ENCODE results near the gene SLC25A20.

Gene SLC25A20

GRCh38 chr3:48845170-48845569 is 53.5 kb downstream of the SLC25A20 start:
- Histone ChIP-seq H3K9me2 (replicated peaks; ENCODE audit: low read depth, low read length) (no peaks in the 10 kb centered on the region), H3K4me2 (ENCODE audit: low read depth, low read length, poor library complexity, severe bottlenecking) (peak overlapping the region; percentile 81), H3F3A (ENCODE audit: low read depth) (no peaks in the 10 kb centered on the region), H3K4me1 (ENCODE audit: insufficient read depth, low read length, poor library complexity, severe bottlenecking) (peaks cover 21% of the 10 kb centered on the region), H3K4me3 (ENCODE audit: low read length, poor library complexity, severe bottlenecking) (peak overlapping the region; percentile 33), H3K9ac (ENCODE audit: low read depth, low read length, poor library complexity, severe bottlenecking) (peak overlapping the region; percentile 30), H3K27me3 (ENCODE audit: insufficient read depth, low read length, poor library complexity, severe bottlenecking) (peaks cover 9% of the 10 kb centered on the region), H3K36me3 (ENCODE audit: insufficient read depth, low read length) (no peaks in the 10 kb centered on the region), H2AFZ (ENCODE audit: low read length) (no peak overlapping the region), H4K20me1 (ENCODE audit: insufficient read depth, low read length, poor library complexity, severe bottlenecking) (no peaks in the 10 kb centered on the region), H3K79me2 (ENCODE audit: insufficient read depth, low read length) (peaks cover 9% of the 10 kb centered on the region; the same call in 1 of the 2 replicates), H3K9me3 (ENCODE audit: insufficient read depth, low read depth, low read length) (no peaks in the 10 kb centered on the region)
- no peak for TF ChIP-seq CTCF (conservative IDR thresholded peaks at IDR 0.05; ENCODE audit: low read length)
- TF ChIP-seq EZH2phosphoT487 (IDR thresholded peaks at IDR 0.05; ENCODE audit: borderline replicate concordance) = no peak

GRCh38 chr3:48837163-48837562 is 61.5 kb downstream of the SLC25A20 start:
- Histone ChIP-seq H3K4me3 (ENCODE audit: low read length, poor library complexity, severe bottlenecking) (no peak overlapping the region), H3K79me2 (ENCODE audit: insufficient read depth, low read length) (no peaks in the 10 kb centered on the region), H3K4me2 (ENCODE audit: low read depth, low read length, poor library complexity, severe bottlenecking) (no peak overlapping the region)

GRCh38 chr3:48835650-48836366 is 62.9 kb downstream of the SLC25A20 start:
- peaks cover 6% of the 10 kb centered on the region; the same call in 1 of the 2 replicates for H3K79me2 ChIP-seq (ENCODE audit: insufficient read depth, low read length)
- no peak overlapping the region for H3K4me3 ChIP-seq (ENCODE audit: low read length, poor library complexity, severe bottlenecking)
- no peaks in the 10 kb centered on the region for H4K20me1 ChIP-seq (ENCODE audit: insufficient read depth, low read length, poor library complexity, severe bottlenecking)
- no peaks in the 10 kb centered on the region for H3K27me3 ChIP-seq (ENCODE audit: insufficient read depth, low read length, poor library complexity, severe bottlenecking)
- H3K36me3 ChIP-seq (ENCODE audit: insufficient read depth, low read length) = no peaks in the 10 kb centered on the region
- H3F3A ChIP-seq (ENCODE audit: low read depth) = no peaks in the 10 kb centered on the region
- no peaks in the 10 kb centered on the region for H3K4me1 ChIP-seq (ENCODE audit: insufficient read depth, low read length, poor library complexity, severe bottlenecking)
- no peak overlapping the region for H2AFZ ChIP-seq (ENCODE audit: low read length)
- H3K9ac ChIP-seq (ENCODE audit: low read depth, low read length, poor library complexity, severe bottlenecking) = no peak overlapping the region
- H3K4me2 ChIP-seq (ENCODE audit: low read depth, low read length, poor library complexity, severe bottlenecking) = no peak overlapping the region
- no peak for TF ChIP-seq EZH2phosphoT487 (IDR thresholded peaks at IDR 0.05; ENCODE audit: borderline replicate concordance)
- no peak for TF ChIP-seq CTCF (conservative IDR thresholded peaks at IDR 0.05; ENCODE audit: low read length)
- no peaks in the 10 kb centered on the region for H3K9me2 ChIP-seq (replicated peaks; ENCODE audit: low read depth, low read length)
- H3K9me3 ChIP-seq (ENCODE audit: insufficient read depth, low read depth, low read length) = no peaks in the 10 kb centered on the region

More at GRCh38 chr3:48837163-48837562, 61.5 kb downstream of the SLC25A20 start:
- Histone ChIP-seq H4K20me1 (ENCODE audit: insufficient read depth, low read length, poor library complexity, severe bottlenecking) (no peaks in the 10 kb centered on the region), H3K9ac (ENCODE audit: low read depth, low read length, poor library complexity, severe bottlenecking) (no peak overlapping the region), H3K36me3 (ENCODE audit: insufficient read depth, low read length) (no peaks in the 10 kb centered on the region), H2AFZ (ENCODE audit: low read length) (no peak overlapping the region), H3K27me3 (ENCODE audit: insufficient read depth, low read length, poor library complexity, severe bottlenecking) (no peaks in the 10 kb centered on the region), H3K4me1 (ENCODE audit: insufficient read depth, low read length, poor library complexity, severe bottlenecking) (no peaks in the 10 kb centered on the region), H3F3A (ENCODE audit: low read depth) (no peaks in the 10 kb centered on the region), H3K9me2 (replicated peaks; ENCODE audit: low read depth, low read length) (no peaks in the 10 kb centered on the region), H3K9me3 (ENCODE audit: insufficient read depth, low read depth, low read length) (no peaks in the 10 kb centered on the region)
- no peak for TF ChIP-seq CTCF (conservative IDR thresholded peaks at IDR 0.05; ENCODE audit: low read length)
- TF ChIP-seq EZH2phosphoT487 (IDR thresholded peaks at IDR 0.05; ENCODE audit: borderline replicate concordance) = no peak
